GM12873 (cell line): ENCODE data around the gene ATP6V1C2.

Experiments
- TF ChIP-seq, protein P1 (sequence below): IDR thresholded peaks from 2 replicates; pipeline ENCODE4 v1.5.1; 2012; ENCODE audit warnings: low read depth, mild to moderate bottlenecking, moderate library complexity, low read length, control low read depth; ENCODE audit not compliant: insufficient read depth; ENCODE audit errors: missing control alignments

The ATP6V1C2 gene

DNA sequence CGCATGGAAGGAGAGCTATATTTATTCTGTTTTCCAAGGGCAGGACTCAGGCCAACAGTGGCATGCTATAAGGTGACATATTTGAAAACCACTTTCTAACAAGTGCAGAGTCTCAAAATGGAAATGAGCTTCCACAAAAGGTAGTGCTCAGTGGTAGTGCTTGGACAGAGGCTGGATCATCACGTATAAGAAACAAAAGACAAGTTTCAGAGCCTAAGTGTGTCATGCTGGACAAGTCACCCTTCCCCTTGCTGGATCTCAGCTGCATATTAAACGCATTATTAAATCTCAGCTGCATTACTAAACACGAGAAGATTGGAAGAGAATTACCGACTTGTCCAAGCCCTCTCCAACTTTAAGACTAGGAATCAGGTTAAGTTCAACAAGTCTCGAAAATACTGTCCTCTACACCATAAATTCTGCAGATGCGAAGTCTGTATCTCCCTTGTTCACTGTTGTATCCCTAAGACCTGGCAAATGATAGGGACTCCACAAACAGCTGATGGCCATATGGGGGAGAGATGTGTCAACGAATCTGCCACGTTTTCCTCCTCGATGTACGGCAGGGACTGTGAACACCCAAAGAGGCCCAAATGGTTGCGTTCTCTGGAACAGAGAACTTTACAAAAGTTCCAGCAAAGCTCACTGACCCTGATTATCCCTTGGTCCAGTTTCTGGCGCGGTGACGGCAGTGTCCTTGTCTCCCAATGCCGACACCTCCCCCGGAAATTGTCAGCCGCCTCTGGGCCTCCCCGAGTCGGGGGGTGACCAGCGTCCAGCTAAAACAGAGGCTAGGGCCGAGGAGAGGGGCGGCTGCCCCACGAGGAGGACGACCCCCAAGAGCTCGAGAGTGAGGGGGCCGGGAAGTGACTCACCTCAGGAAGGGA lies 32.3 kb upstream of the ATP6V1C2 start:
- TF ChIP-seq, protein P1, sequence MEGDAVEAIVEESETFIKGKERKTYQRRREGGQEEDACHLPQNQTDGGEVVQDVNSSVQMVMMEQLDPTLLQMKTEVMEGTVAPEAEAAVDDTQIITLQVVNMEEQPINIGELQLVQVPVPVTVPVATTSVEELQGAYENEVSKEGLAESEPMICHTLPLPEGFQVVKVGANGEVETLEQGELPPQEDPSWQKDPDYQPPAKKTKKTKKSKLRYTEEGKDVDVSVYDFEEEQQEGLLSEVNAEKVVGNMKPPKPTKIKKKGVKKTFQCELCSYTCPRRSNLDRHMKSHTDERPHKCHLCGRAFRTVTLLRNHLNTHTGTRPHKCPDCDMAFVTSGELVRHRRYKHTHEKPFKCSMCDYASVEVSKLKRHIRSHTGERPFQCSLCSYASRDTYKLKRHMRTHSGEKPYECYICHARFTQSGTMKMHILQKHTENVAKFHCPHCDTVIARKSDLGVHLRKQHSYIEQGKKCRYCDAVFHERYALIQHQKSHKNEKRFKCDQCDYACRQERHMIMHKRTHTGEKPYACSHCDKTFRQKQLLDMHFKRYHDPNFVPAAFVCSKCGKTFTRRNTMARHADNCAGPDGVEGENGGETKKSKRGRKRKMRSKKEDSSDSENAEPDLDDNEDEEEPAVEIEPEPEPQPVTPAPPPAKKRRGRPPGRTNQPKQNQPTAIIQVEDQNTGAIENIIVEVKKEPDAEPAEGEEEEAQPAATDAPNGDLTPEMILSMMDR, result no peak

DNA sequence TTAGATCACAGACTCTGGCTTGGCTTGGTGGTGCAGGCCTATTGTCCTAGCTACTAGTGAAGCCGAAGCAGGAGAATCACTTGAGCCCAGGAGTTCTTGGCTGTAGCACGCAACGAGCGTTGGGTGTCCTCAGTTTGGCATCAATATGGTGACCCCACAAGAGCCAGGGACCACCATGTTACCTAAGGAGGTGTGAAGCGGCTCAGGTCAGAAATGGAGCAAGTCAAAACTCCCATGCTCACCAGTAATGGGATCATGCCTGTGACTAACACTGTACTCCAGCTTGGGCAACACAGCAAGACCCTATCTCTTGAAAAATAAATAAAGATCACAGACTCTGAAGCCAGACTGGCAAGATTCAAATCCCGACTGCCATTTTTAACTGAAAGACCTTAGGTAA lies 29.9 kb upstream of the ATP6V1C2 start:
- TF ChIP-seq, protein P1, result no peak

DNA sequence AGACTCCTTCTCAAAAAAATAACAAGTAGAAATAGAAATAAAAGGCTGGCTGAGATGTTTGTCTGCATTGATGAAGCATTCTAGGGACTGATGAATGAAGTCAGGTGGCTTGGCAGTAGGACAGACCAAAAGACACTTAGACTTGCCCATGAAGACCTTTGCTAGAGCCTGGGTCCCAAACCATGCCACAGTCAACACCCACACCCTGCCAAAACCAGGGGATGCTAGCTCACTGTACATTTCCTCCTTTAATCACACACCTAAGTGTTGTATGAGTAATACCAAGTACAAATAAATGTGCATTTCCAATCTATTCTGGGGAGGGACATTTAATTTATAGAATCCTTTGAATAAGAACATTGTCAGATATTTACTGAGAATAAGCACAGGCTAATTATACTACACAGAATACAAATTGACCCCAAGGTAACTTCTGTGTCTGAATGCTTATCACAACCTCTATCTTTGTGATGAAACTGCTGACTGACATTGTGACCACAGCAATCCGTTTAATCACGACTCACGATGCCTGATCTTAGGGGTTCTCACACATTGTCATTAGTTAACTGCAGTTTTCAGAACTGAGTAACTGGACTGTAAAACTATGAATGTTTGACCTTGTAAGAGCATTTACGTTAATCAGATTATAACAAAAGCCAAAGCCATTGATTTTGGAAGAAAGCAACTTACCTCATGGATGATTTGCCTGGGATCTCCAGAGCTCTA lies 21.2 kb upstream of the ATP6V1C2 start:
- TF ChIP-seq, protein P1, result no peak

DNA sequence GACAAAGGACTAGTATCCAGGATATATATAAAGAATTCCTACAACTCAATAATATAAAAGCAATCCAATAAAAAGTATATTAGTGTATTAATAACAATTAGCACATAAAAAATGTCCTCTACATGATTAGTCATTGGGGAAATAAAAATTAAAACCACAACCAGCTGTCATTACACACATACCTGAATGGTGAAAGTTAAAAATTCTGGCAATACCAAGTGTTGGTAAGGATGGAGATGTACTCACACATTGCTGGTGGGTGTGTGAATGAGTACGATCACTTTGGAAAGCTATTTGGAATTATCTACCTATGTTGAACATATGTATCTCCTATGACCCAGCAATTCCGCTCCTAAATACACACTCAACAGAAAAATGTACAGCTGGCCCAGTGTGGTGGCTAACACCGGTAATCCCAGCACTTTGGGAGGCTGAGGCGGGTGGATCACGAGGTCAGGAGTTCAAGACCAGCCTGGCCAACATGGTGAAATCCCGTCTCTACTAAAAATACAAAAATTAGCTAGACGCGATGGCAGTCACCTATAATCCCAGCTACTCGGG lies 17.3 kb upstream of the ATP6V1C2 start:
- TF ChIP-seq, protein P1, result no peak

DNA sequence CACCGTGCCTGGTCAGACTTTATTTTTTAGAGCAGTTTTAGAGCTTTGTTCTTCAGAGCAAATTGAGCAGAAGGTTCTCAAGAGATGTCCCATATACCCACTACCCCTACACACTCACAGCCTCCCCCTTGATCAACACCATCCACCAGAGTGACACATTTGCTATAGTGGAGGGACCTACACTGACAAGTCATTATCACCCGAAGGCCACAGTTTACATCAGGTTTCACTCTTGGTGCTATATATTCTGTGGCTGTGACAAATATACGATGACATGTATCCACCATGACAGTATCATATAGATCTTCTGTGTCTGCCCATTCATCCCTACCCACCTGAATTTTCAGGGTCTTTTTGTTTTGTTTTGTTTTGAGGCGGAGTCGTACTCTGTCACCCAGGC lies 15.4 kb upstream of the ATP6V1C2 start:
- TF ChIP-seq, protein P1, result no peak

DNA sequence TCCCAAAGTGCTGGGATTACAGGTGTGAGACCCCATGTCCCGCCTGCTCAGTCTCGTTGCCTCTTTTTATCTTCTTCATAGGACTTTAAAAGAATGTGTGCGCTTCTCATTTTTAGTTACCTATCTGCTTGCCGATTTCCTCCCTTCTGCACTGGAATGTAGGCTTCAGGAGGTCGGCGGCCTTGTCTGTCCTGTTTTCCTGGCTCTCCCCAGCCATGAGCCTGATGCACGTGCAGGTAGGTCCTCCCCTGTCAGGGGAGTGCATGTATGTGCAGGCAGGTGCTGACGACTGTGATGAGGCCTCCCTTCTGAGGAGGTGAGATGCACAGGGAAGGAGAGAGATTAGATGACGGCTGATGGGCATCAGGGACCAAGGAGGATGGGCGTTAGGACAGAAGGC lies 13.6 kb upstream of the ATP6V1C2 start:
- TF ChIP-seq, protein P1, result no peak
